Gastrocnemius medialis (tissue), 4 donors: ENCODE results near the gene ECT2L. TPM values are rescaled to one million over a fixed set of nuclear protein-coding genes. Genes with fewer than 3 reads are reported as not detected.

Source experiments
- ATAC-seq, 2 donors: fragments of 150-250 bp; one replicate each; pipeline ENCODE4 v1.9.1; 2016
- DNase-seq, 2 donors: peaks; one replicate each; pipeline ENCODE4 v3.0.0-alpha.2; 2019
- H3K27ac ChIP-seq, 4 donors: fragments of 200-600 bp; sonication (generic); 1 replicate in 1 of 4; 2 replicates in 3 of 4; pipeline ENCODE4 v1.5.1; 2016 to 2018; ENCODE audit warnings: mild to moderate bottlenecking in 2 of 4, moderate library complexity in 1 of 4
- H3K27me3 ChIP-seq, 3 donors: fragments of 200-600 bp; sonication (generic) in 2 of 3; 1 replicate in 1 of 3; 2 replicates in 2 of 3; pipeline versions ENCODE4 v1.5.1 to v1.6.0; 2016 to 2019; ENCODE audit warnings: mild to moderate bottlenecking in 1 of 3, moderate library complexity in 1 of 3
- H3K36me3 ChIP-seq, 2 donors: fragments of 200-600 bp; sonication (generic) in 1 of 2; one replicate each; pipeline ENCODE4 v1.5.1; 2017 to 2018
- H3K4me1 ChIP-seq, 2 donors: fragments of 200-600 bp; sonication (generic) in 1 of 2; one replicate each; pipeline ENCODE4 v1.5.1; 2016 to 2017; ENCODE audit warnings: mild to moderate bottlenecking in 2 of 2
- H3K4me3 ChIP-seq, 4 donors: fragments of 200-600 bp; sonication (generic) in 3 of 4; 1 replicate in 1 of 4; 2 replicates in 3 of 4; pipeline ENCODE4 v1.5.1; 2016 to 2019; ENCODE audit warnings: mild to moderate bottlenecking in 2 of 4
- H3K9me3 ChIP-seq, 3 donors: fragments of 200-600 bp; sonication (generic) in 2 of 3; 1 replicate in 1 of 3; 2 replicates in 2 of 3; pipeline ENCODE4 v1.5.1; 2016 to 2019
- POLR2A ChIP-seq, 2 donors: fragments of 450-650 bp; IDR thresholded peaks; one replicate each; pipeline ENCODE4 v1.6.1; 2017; ENCODE audit warnings: antibody characterized with exemption in 2 of 2, mild to moderate bottlenecking in 2 of 2, moderate library complexity in 2 of 2
- in situ Hi-C, 4 donors: fragments of 200-750 bp; cut with MboI; loops; one replicate each; pipeline versions ENCODE4 v1.15.0 to v1.8.0; 2017; ENCODE audit warnings: low sequenced_read_pairs in 4 of 4
- intact Hi-C: fragments of 100-400 bp; cut with DNase I; formaldehyde crosslinking; loops from one replicate; pipeline ENCODE4 v1.15.1; 2023; ENCODE audit warnings: low total_unique reads
- total RNA-seq, 4 donors: library from RNA; depleted of rRNA; stranded (reverse); fragments of >200 nt; gene quantifications; one replicate each; pipeline versions ENCODE4 v1.1.0 to v1.2.3, GENCODE V29; 2016
- TF ChIP-seq, protein P1 (sequence below), 5 experiments: fragments of 450-650 bp in 3 of 5; fragments of 200-600 bp in 2 of 5; sonication (generic) in 2 of 5; IDR thresholded peaks in 4 of 5; conservative IDR thresholded peaks in 1 of 5; 1 replicate in 4 of 5; 2 replicates in 1 of 5; pipeline ENCODE4 v1.5.1; 2016 to 2019; ENCODE audit warnings: antibody characterized with exemption in 5 of 5, mild to moderate bottlenecking in 3 of 5, moderate library complexity in 3 of 5

ECT2L gene
- total RNA-seq, 4 donors from 2014 or later = not detected

DNA sequence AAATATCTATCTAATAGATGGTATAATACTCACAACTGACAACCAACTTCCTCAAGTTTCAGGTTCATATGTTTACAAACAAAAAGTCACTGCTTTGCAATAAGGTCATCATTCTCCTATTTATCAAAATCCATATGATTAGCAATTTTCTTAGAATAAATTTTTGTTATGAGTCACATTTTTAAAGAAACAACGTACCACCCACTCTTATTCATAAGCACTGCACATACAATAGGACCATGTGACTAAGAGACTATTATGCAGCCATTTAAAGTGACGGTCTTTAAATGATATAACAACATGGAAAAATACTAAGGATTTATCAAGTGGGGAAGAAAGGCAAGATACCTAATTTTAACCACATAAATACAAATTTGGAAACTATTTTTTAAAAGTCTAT, 152.1 kb downstream of the ECT2L start:
- H3K27ac ChIP-seq = no peak overlapping the region
- H3K9me3 ChIP-seq = no peaks in the 10 kb centered on the region
- peaks cover 0 to 12% of the 10 kb centered on the region in 2 donors for H3K36me3 ChIP-seq
- no peak for TF ChIP-seq POLR2A (IDR thresholded peaks at IDR 0.05)
- TF ChIP-seq, protein P1, sequence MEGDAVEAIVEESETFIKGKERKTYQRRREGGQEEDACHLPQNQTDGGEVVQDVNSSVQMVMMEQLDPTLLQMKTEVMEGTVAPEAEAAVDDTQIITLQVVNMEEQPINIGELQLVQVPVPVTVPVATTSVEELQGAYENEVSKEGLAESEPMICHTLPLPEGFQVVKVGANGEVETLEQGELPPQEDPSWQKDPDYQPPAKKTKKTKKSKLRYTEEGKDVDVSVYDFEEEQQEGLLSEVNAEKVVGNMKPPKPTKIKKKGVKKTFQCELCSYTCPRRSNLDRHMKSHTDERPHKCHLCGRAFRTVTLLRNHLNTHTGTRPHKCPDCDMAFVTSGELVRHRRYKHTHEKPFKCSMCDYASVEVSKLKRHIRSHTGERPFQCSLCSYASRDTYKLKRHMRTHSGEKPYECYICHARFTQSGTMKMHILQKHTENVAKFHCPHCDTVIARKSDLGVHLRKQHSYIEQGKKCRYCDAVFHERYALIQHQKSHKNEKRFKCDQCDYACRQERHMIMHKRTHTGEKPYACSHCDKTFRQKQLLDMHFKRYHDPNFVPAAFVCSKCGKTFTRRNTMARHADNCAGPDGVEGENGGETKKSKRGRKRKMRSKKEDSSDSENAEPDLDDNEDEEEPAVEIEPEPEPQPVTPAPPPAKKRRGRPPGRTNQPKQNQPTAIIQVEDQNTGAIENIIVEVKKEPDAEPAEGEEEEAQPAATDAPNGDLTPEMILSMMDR (IDR thresholded peaks at IDR 0.05 in 4 of 5, conservative IDR thresholded peaks at IDR 0.05 in 1 of 5) = no peak
- intact Hi-C loops (no loop called here), in situ Hi-C loops (no loop called here)
- no peaks in the 10 kb centered on the region for H3K4me1 ChIP-seq
- no peak for DNase-seq
- H3K27me3 ChIP-seq = no peaks in the 10 kb centered on the region
- no peak for ATAC-seq
- no peak overlapping the region for H3K4me3 ChIP-seq

DNA sequence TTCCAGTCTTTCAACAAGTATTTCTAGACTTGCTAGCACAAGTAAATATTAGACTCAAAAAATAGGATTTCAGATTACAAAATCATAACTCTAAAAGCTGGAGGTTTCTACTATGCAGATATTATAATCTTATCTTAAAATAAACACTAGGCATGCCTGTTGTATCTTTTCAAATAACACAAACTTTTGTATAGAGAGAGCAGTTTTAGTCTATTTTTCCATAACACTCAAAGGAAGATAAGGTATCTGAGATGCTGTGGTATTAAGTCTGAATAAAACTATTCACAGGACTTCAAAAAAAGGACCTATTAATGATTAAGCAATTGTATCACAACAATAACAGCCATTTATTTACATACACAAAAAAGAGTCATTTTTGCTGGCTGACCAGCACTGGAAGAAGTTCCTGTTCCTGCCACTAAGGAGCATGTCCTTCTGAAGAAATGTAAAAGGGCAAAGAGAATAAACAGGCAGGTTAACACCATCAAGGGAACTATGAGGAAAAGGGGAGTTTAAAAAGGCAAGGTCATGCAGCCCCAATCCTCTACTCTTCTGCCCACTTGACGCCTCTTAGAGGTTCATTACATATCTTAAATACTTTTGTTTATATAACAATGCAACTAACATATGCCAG, 152.8 kb downstream of the ECT2L start:
- Histone ChIP-seq H3K9me3 (no peaks in the 10 kb centered on the region), H3K27ac (no peak overlapping the region), H3K27me3 (no peaks in the 10 kb centered on the region), H3K4me1 (no peaks in the 10 kb centered on the region), H3K36me3 (peaks cover 0 to 6% of the 10 kb centered on the region in 2 donors), H3K4me3 (no peak overlapping the region)
- TF ChIP-seq, protein P1 (IDR thresholded peaks at IDR 0.05 in 4 of 5, conservative IDR thresholded peaks at IDR 0.05 in 1 of 5) = no peak
- TF ChIP-seq POLR2A (IDR thresholded peaks at IDR 0.05) = no peak
- intact Hi-C loops = no loop called here
- no peak for ATAC-seq
- in situ Hi-C loops = no loop called here
- no peak for DNase-seq

DNA sequence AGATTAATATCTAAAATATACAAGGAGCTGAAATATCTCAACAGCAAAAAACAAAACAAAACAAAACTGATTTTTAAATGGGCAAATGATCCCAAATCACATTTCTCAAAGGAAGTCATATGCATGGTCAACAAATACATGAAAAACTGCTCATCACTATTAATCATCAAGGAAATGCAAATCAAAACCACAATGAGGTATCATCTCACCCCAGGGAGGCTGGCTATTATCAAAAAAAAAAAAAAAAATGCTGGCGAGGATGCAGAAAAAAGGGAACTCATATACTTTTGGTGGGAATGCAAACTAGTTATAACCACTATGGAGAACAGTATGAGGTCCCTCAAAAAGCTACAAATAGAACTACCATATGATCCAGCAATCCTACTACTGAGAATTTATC, 157.6 kb downstream of the ECT2L start:
- Histone ChIP-seq H3K36me3 (no peaks in the 10 kb centered on the region), H3K27ac (no peak overlapping the region), H3K27me3 (no peaks in the 10 kb centered on the region), H3K4me3 (no peak overlapping the region), H3K9me3 (no peaks in the 10 kb centered on the region), H3K4me1 (peaks cover 7 to 15% of the 10 kb centered on the region in 2 donors)
- ATAC-seq (no peak), DNase-seq (no peak)
- intact Hi-C loops = no loop called here
- TF ChIP-seq POLR2A (IDR thresholded peaks at IDR 0.05) = no peak
- in situ Hi-C loops = no loop called here

Other genes starting within 250 kb of the ECT2L start
- 1 to 10 TPM; 4.6 to 8.4 (median 5.6) TPM for gene CCDC28A, start 22.3 kb upstream of the ECT2L start, total RNA-seq
- 10 to 100 TPM; 14.8 to 21.6 (median 17.4) TPM for gene REPS1, start 192.2 kb downstream of the ECT2L start, total RNA-seq
- gene ABRACL, start 232.7 kb downstream of the ECT2L start, total RNA-seq = 1 to 10 TPM in 3 of 4 donors, not detected in 1; 1.5 to 3.0 (median 1.8) TPM